ENCODE results near the gene ZDHHC1. TPM values are rescaled to one million over a fixed set of nuclear protein-coding genes. Genes with fewer than 3 reads are reported as not detected.
A peak's percentile ranks its signal among the peaks of the same experiment; 100 is the strongest.

The ZDHHC1 gene
- total and polyA plus RNA-seq, 2 of the 13 experiments (the other 11 are each of a cell fraction or from before 2014, with no cell fraction given) = 0.51 to 1.1 TPM

DNA sequence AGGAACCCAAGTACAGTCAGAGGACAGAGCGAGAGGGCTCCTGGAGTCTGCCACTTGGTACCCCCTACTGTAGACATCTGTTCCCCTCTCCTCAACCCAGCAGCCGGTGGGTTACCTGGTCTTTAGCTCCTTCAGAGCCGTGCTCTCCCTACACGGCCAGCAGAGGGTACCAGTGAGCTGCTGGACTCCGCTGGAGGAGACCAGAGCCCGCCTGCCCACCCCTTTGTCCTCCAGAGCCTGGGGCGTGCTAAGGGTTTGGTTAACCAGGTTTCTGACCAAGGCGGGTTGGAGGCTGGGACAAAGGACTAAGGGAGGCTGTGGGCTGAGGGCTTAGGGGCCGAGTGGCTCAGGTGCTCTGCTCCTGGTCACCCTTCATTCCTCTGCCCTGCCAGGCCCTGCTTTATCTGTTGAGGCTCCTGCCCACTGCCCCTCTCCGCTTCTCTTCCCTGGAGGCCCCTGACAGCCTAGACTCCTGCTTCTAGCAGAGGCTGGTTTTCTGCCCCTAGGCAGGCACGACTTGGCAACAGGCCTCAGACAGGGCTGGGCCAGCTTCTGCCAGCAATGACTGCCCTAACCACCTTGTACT is 12.0 kb upstream of the ZDHHC1 start (continued):
- TF ChIP-seq TARDBP (CRISPR knock-in tag; IDR thresholded peaks at IDR 0.05) (peak; percentile 48; the same call in 1 of the 2 replicates), NCOA2 (CRISPR knock-in tag; IDR thresholded peaks at IDR 0.05) (no peak), KAT7 (CRISPR knock-in tag; IDR thresholded peaks at IDR 0.05; ENCODE audit: borderline replicate concordance) (peak; percentile 71; the same call in 1 of the 2 replicates), YY1 (IDR thresholded peaks at IDR 0.05; ENCODE audit: insufficient read depth, insufficient replicate concordance, low read depth, low read length) (peak; percentile 49), ZNF556 (CRISPR knock-in tag; IDR thresholded peaks at IDR 0.05; ENCODE audit: borderline replicate concordance) (0 out of 2 replicates have a peak, but pooled peaks have one; percentile 56), SP140L (CRISPR knock-in tag; IDR thresholded peaks at IDR 0.05; ENCODE audit: borderline replicate concordance) (no peak), BCL6 (CRISPR knock-in tag; IDR thresholded peaks at IDR 0.05) (0 out of 2 replicates have a peak, but pooled peaks have one; percentile 35), NR3C1 (CRISPR knock-in tag; IDR thresholded peaks at IDR 0.05) (no peak), SALL1 (CRISPR knock-in tag; IDR thresholded peaks at IDR 0.05) (peak; percentile 81; the same call in 1 of the 2 replicates), NRL (CRISPR knock-in tag; IDR thresholded peaks at IDR 0.05; ENCODE audit: borderline replicate concordance) (peak; percentile 44; the same call in 1 of the 2 replicates), CCDC6 (CRISPR knock-in tag; IDR thresholded peaks at IDR 0.05) (peak; percentile 64; the same call in 1 of the 2 replicates), SETDB1 (CRISPR knock-in tag; IDR thresholded peaks at IDR 0.05; ENCODE audit: borderline replicate concordance) (no peak)
- TF ChIP-seq, protein P1, sequence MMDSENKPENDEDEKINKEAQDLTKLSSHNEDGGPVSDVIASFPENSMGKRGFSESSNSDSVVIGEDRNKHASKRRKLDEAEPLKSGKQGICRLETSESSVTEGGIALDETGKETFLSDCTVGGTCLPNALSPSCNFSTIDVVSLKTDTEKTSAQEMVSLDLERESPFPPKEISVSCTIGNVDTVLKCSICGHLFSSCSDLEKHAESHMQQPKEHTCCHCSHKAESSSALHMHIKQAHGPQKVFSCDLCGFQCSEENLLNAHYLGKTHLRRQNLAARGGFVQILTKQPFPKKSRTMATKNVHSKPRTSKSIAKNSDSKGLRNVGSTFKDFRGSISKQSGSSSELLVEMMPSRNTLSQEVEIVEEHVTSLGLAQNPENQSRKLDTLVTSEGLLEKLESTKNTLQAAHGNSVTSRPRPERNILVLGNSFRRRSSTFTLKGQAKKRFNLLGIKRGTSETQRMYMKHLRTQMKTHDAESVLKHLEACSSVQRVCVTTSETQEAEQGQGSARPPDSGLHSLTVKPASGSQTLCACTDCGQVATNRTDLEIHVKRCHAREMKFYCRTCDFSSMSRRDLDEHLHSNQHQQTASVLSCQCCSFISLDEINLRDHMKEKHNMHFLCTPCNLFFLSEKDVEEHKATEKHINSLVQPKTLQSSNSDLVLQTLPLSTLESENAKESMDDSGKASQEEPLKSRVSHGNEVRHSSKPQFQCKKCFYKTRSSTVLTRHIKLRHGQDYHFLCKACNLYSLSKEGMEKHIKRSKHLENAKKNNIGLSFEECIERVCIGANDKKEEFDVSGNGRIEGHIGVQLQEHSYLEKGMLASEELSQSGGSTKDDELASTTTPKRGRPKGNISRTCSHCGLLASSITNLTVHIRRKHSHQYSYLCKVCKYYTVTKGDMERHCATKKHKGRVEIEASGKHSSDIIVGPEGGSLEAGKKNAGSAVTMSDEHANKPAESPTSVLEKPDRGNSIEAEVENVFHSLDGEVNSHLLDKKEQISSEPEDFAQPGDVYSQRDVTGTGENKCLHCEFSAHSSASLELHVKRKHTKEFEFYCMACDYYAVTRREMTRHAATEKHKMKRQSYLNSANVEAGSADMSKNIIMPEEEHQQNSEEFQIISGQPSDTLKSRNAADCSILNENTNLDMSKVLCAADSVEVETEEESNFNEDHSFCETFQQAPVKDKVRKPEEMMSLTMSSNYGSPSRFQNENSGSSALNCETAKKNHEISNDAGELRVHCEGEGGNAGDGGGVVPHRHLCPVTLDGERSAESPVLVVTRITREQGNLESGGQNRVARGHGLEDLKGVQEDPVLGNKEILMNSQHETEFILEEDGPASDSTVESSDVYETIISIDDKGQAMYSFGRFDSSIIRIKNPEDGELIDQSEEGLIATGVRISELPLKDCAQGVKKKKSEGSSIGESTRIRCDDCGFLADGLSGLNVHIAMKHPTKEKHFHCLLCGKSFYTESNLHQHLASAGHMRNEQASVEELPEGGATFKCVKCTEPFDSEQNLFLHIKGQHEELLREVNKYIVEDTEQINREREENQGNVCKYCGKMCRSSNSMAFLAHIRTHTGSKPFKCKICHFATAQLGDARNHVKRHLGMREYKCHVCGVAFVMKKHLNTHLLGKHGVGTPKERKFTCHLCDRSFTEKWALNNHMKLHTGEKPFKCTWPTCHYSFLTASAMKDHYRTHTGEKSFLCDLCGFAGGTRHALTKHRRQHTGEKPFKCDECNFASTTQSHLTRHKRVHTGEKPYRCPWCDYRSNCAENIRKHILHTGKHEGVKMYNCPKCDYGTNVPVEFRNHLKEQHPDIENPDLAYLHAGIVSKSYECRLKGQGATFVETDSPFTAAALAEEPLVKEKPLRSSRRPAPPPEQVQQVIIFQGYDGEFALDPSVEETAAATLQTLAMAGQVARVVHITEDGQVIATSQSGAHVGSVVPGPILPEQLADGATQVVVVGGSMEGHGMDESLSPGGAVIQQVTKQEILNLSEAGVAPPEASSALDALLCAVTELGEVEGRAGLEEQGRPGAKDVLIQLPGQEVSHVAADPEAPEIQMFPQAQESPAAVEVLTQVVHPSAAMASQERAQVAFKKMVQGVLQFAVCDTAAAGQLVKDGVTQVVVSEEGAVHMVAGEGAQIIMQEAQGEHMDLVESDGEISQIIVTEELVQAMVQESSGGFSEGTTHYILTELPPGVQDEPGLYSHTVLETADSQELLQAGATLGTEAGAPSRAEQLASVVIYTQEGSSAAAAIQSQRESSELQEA (CRISPR knock-in tag; IDR thresholded peaks at IDR 0.05; ENCODE audit: not compliant biosample characterization) = peak; percentile 53
- TF ChIP-seq, protein P2, sequence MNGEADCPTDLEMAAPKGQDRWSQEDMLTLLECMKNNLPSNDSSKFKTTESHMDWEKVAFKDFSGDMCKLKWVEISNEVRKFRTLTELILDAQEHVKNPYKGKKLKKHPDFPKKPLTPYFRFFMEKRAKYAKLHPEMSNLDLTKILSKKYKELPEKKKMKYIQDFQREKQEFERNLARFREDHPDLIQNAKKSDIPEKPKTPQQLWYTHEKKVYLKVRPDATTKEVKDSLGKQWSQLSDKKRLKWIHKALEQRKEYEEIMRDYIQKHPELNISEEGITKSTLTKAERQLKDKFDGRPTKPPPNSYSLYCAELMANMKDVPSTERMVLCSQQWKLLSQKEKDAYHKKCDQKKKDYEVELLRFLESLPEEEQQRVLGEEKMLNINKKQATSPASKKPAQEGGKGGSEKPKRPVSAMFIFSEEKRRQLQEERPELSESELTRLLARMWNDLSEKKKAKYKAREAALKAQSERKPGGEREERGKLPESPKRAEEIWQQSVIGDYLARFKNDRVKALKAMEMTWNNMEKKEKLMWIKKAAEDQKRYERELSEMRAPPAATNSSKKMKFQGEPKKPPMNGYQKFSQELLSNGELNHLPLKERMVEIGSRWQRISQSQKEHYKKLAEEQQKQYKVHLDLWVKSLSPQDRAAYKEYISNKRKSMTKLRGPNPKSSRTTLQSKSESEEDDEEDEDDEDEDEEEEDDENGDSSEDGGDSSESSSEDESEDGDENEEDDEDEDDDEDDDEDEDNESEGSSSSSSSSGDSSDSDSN (CRISPR knock-in tag; IDR thresholded peaks at IDR 0.05) = peak; percentile 53
- TF ChIP-seq, protein P3, sequence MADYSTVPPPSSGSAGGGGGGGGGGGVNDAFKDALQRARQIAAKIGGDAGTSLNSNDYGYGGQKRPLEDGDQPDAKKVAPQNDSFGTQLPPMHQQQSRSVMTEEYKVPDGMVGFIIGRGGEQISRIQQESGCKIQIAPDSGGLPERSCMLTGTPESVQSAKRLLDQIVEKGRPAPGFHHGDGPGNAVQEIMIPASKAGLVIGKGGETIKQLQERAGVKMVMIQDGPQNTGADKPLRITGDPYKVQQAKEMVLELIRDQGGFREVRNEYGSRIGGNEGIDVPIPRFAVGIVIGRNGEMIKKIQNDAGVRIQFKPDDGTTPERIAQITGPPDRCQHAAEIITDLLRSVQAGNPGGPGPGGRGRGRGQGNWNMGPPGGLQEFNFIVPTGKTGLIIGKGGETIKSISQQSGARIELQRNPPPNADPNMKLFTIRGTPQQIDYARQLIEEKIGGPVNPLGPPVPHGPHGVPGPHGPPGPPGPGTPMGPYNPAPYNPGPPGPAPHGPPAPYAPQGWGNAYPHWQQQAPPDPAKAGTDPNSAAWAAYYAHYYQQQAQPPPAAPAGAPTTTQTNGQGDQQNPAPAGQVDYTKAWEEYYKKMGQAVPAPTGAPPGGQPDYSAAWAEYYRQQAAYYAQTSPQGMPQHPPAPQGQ (CRISPR knock-in tag; IDR thresholded peaks at IDR 0.05; ENCODE audit: borderline replicate concordance) = 0 out of 2 replicates have a peak, but pooled peaks have one; percentile 40

Data from HepG2 (cell line).